Measurements from ENCODE around the gene S100B.
A peak's percentile ranks its signal among the peaks of the same experiment; 100 is the strongest.

S100B gene

DNA sequence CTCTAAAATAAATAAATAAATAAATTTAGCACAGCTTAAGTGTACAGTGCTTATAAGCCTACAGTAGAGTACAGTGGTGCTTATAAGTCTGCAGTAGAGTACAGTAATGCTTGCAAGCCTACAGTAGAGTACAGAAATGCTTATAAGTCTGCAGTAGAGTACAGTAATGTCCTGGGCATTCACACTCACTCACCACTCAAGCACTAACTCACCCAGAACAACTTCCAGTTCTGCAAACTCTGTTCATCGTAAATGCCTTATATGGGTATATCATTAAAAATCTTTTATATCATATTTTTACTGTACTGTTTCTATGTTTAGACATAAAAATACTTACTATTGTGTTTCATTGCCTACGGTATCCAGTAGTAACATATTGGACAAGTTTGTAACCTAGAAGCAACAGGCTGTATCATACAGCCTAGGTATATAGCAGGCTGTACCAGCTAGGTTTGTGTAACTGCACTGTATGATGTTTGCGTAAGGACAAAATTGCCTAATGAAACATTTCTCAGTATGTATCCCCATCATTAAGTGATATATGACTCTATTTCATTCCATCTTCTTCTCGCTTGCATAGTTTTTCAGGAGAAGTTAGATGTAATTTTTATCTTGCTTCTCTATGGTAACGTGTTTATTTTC, 14.0 kb upstream of the S100B start:
- no peaks in the 10 kb centered on the region for H3K9me3 ChIP-seq (ENCODE audit: control insufficient read depth in 1 of 2, low read length in 2 of 2)
- H3K36me3 ChIP-seq (ENCODE audit: control insufficient read depth in 1 of 2, insufficient read depth in 2 of 2, low read length in 2 of 2) = no peaks in the 10 kb centered on the region
- H3K4me1 ChIP-seq (ENCODE audit: control insufficient read depth in 1 of 2, insufficient read depth in 2 of 2, low read length in 2 of 2) = peaks cover 0 to 3% of the 10 kb centered on the region in 2 donors
- H3K27me3 ChIP-seq (ENCODE audit: control insufficient read depth in 1 of 2, insufficient read depth in 2 of 2, low read length in 2 of 2) = no peaks in the 10 kb centered on the region
- no peak overlapping the region for H3K9ac ChIP-seq (ENCODE audit: low read depth in 1 of 2, low read length in 2 of 2)
- H3K4me3 ChIP-seq (ENCODE audit: low read depth in 1 of 2, low read length in 2 of 2) = no peak overlapping the region
- H3K27ac ChIP-seq (ENCODE audit: low read depth, low read length) = no peak overlapping the region

DNA sequence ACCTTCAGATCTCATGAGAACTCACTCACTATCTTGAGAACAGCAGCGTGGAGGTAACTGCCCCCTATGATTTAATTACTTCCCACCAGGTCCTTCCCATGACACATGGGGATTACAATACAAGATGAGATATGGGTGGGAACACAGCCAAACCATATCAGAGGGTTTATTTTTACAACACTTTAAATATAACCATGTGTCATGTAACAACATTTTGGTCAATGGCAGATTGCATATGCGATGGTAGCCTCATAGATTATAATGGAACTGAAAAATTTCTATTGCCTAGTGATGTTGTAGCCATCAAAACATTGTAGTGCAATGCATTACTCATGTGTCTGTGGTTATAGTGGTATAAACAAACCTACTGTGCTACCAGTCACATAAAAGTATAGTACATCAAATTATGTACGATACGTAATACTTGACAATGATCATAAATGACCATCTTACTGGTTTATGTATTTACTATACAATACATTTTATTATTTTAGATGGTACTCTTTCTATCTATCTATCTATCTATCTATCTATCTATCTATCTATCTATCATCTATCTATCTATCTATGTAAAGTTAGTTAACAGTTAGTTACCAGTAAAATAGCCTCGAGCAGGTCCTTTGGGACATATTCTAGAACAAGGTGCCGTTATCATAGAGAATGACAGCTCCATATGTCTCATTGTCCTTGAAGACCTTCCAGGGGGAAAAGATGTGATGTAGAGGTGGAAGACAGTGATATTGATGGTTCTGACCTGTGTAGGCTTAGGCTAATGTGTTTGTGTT, 12.6 kb upstream of the S100B start:
- Histone ChIP-seq H3K9ac (ENCODE audit: low read depth in 1 of 2, low read length in 2 of 2) (no peak overlapping the region), H3K36me3 (ENCODE audit: control insufficient read depth in 1 of 2, insufficient read depth in 2 of 2, low read length in 2 of 2) (no peaks in the 10 kb centered on the region), H3K4me1 (ENCODE audit: control insufficient read depth in 1 of 2, insufficient read depth in 2 of 2, low read length in 2 of 2) (no peaks in the 10 kb centered on the region), H3K4me3 (ENCODE audit: low read depth in 1 of 2, low read length in 2 of 2) (no peak overlapping the region), H3K9me3 (ENCODE audit: control insufficient read depth in 1 of 2, low read length in 2 of 2) (no peaks in the 10 kb centered on the region), H3K27me3 (ENCODE audit: control insufficient read depth in 1 of 2, insufficient read depth in 2 of 2, low read length in 2 of 2) (no peaks in the 10 kb centered on the region), H3K27ac (ENCODE audit: low read depth, low read length) (no peak overlapping the region)

DNA sequence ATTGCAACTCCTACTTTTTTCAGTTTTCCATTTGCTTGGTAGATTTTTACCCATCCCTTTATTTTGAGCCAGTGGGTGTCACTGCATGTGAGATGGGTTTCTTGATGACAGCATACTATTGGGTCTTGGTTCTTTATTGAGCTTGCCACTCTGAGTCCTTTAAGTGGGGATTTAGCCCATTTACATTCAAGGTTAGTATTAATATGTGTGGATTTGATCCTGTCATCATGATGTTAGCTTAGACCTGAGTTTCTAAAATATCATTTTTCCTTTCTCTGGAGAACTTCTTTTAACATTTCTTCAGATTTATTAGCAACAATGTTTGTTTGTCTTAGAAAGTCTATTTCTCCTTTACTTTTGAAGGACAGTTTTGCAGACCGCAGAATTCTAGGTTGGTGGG, 11.8 kb upstream of the S100B start:
- H3K4me1 ChIP-seq (ENCODE audit: control insufficient read depth in 1 of 2, insufficient read depth in 2 of 2, low read length in 2 of 2) = no peaks in the 10 kb centered on the region
- H3K27ac ChIP-seq (ENCODE audit: low read depth, low read length) = no peak overlapping the region
- H3K4me3 ChIP-seq (ENCODE audit: low read depth in 1 of 2, low read length in 2 of 2) = no peak overlapping the region
- H3K36me3 ChIP-seq (ENCODE audit: control insufficient read depth in 1 of 2, insufficient read depth in 2 of 2, low read length in 2 of 2) = no peaks in the 10 kb centered on the region
- H3K27me3 ChIP-seq (ENCODE audit: control insufficient read depth in 1 of 2, insufficient read depth in 2 of 2, low read length in 2 of 2) = no peaks in the 10 kb centered on the region
- no peak overlapping the region for H3K9ac ChIP-seq (ENCODE audit: low read depth in 1 of 2, low read length in 2 of 2)
- H3K9me3 ChIP-seq (ENCODE audit: control insufficient read depth in 1 of 2, low read length in 2 of 2) = no peaks in the 10 kb centered on the region

DNA sequence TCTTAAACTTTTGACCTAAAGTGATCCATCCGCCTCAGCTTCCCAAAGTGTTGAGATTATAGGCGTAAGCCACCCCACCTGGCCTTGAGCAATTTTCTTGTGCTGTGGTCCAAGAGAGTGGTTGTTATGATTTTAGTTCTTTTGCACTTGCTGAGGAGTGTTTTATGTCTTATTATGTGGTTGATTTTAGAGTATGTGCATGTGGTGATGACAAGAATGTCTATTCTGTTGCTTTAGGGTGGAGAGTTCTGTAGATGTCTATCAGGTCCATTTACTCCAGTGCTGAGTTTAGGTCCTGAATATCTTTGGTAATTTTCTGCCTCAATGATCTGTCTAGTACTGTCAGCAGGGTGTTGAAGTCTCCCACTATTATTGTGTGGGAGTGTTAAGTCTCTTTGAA, 11.2 kb upstream of the S100B start:
- H3K9me3 ChIP-seq (ENCODE audit: control insufficient read depth in 1 of 2, low read length in 2 of 2) = no peaks in the 10 kb centered on the region
- H3K4me3 ChIP-seq (ENCODE audit: low read depth in 1 of 2, low read length in 2 of 2) = no peak overlapping the region
- no peaks in the 10 kb centered on the region for H3K36me3 ChIP-seq (ENCODE audit: control insufficient read depth in 1 of 2, insufficient read depth in 2 of 2, low read length in 2 of 2)
- H3K27ac ChIP-seq (ENCODE audit: low read depth, low read length) = no peak overlapping the region
- H3K27me3 ChIP-seq (ENCODE audit: control insufficient read depth in 1 of 2, insufficient read depth in 2 of 2, low read length in 2 of 2) = no peaks in the 10 kb centered on the region
- H3K4me1 ChIP-seq (ENCODE audit: control insufficient read depth in 1 of 2, insufficient read depth in 2 of 2, low read length in 2 of 2) = no peaks in the 10 kb centered on the region
- no peak overlapping the region for H3K9ac ChIP-seq (ENCODE audit: low read depth in 1 of 2, low read length in 2 of 2)

DNA sequence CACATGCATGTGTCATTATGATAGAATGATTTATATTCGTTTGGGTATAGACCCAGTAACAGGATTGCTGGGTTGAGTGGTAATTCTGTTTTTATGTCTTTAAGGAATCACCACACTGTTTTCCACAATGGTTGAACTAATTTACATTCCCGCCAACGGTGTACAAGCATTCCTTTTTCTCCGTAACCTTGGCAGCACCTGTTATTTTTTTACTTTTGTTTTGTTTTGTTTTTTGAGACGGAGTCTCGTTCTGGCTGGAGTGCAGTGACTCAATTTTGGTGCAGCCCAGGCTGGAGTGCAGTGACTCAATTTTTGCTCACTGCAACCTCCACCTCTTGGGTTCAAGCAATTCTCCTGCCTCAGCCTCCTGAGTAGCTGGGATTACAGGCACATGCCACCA, 8.5 kb upstream of the S100B start:
- no peaks in the 10 kb centered on the region for H3K27me3 ChIP-seq (ENCODE audit: control insufficient read depth in 1 of 2, insufficient read depth in 2 of 2, low read length in 2 of 2)
- no peak overlapping the region for H3K4me3 ChIP-seq (ENCODE audit: low read depth in 1 of 2, low read length in 2 of 2)
- H3K9me3 ChIP-seq (ENCODE audit: control insufficient read depth in 1 of 2, low read length in 2 of 2) = peaks cover 0 to 5% of the 10 kb centered on the region in 2 donors
- no peak overlapping the region for H3K9ac ChIP-seq (ENCODE audit: low read depth in 1 of 2, low read length in 2 of 2)
- H3K4me1 ChIP-seq (ENCODE audit: control insufficient read depth in 1 of 2, insufficient read depth in 2 of 2, low read length in 2 of 2) = no peaks in the 10 kb centered on the region
- H3K36me3 ChIP-seq (ENCODE audit: control insufficient read depth in 1 of 2, insufficient read depth in 2 of 2, low read length in 2 of 2) = no peaks in the 10 kb centered on the region
- no peak overlapping the region for H3K27ac ChIP-seq (ENCODE audit: low read depth, low read length)

DNA sequence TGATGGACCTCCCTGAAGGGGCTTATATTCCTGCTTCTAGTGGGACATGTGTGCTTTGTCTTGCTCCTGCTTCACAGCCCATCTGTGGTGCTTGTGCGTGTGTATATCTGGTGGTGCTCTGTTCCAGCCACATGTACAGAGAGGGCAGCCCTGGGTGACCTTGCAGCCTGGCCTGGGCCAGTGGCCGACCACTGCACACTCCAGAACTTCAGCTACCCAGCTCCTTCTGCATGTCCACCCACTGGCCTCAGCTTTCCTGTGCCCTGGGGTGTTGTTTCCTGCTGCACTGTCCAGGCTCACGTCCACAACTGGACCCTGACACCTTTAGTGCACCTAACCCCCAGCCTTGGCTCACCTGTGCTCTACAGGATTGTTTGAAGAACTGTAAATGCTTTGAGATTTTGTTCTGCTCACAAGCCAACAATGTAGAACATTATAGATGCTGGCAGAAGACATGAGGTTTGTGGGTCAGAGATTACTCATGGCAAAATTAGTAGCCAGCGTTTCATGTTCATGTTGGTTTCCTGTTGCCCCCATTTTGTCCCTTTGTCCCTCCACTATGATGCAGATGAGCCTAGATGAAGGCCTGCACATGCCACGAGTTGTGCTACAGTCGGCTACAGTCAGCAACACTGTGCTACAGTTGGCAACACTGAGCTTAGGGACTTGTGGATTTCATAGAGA, 5.3 kb upstream of the S100B start:
- Histone ChIP-seq H3K9me3 (ENCODE audit: control insufficient read depth in 1 of 2, low read length in 2 of 2) (peaks cover 0 to 5% of the 10 kb centered on the region in 2 donors), H3K27ac (ENCODE audit: low read depth, low read length) (no peak overlapping the region), H3K4me3 (ENCODE audit: low read depth in 1 of 2, low read length in 2 of 2) (no peak overlapping the region), H3K9ac (ENCODE audit: low read depth in 1 of 2, low read length in 2 of 2) (no peak overlapping the region), H3K4me1 (ENCODE audit: control insufficient read depth in 1 of 2, insufficient read depth in 2 of 2, low read length in 2 of 2) (peaks cover 7 to 14% of the 10 kb centered on the region in 2 donors), H3K27me3 (ENCODE audit: control insufficient read depth in 1 of 2, insufficient read depth in 2 of 2, low read length in 2 of 2) (no peaks in the 10 kb centered on the region), H3K36me3 (ENCODE audit: control insufficient read depth in 1 of 2, insufficient read depth in 2 of 2, low read length in 2 of 2) (no peaks in the 10 kb centered on the region)

DNA sequence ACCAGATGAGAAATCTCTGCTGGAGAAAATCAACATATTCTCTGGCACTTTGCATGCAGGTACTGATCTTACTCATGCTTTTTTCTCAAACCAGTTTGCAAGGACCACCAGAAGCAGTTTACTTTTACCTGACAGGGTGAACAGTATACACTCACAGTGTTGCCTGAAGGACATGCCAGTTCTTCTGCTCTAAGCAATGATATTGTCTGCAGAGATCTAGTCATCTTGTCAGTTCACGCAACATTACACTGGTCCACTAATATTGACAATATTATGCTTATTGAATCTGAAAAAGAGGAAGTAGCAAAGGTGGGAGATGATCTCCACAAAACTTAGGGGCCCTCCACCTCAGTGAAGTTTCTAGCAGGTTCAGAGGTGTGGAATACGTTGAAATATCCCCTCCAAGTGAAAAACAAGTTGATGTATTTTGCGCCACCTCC, 3.8 kb upstream of the S100B start:
- no peak overlapping the region for H3K9ac ChIP-seq (ENCODE audit: low read depth in 1 of 2, low read length in 2 of 2)
- H3K27ac ChIP-seq (ENCODE audit: low read depth, low read length) = no peak overlapping the region
- no peaks in the 10 kb centered on the region for H3K36me3 ChIP-seq (ENCODE audit: control insufficient read depth in 1 of 2, insufficient read depth in 2 of 2, low read length in 2 of 2)
- H3K4me3 ChIP-seq (ENCODE audit: low read depth in 1 of 2, low read length in 2 of 2) = no peak overlapping the region
- H3K27me3 ChIP-seq (ENCODE audit: control insufficient read depth in 1 of 2, insufficient read depth in 2 of 2, low read length in 2 of 2) = no peaks in the 10 kb centered on the region
- H3K9me3 ChIP-seq (ENCODE audit: control insufficient read depth in 1 of 2, low read length in 2 of 2) = peaks cover 0 to 5% of the 10 kb centered on the region in 2 donors
- peaks cover 7 to 15% of the 10 kb centered on the region in 2 donors for H3K4me1 ChIP-seq (ENCODE audit: control insufficient read depth in 1 of 2, insufficient read depth in 2 of 2, low read length in 2 of 2)

DNA sequence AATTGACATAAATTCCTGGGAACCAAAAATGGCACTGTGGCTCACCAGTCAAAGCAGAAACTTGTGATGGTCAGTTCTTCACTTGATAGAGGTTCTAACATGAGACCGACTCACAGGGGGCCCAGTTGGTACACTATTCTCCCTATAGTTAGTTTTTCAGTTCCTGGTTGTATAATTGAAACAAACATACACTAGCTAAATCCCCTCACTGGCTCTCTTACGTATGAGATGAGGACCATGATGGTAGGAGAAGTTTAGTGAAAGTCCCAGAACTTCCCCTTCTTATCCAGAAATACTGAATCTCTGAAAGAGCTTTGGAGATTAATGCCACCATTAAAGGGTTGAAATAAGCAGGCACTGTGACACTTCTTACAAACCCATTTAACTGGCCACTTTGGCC, 2.8 kb upstream of the S100B start:
- Histone ChIP-seq H3K4me1 (ENCODE audit: control insufficient read depth in 1 of 2, insufficient read depth in 2 of 2, low read length in 2 of 2) (peaks cover 7 to 15% of the 10 kb centered on the region in 2 donors), H3K36me3 (ENCODE audit: control insufficient read depth in 1 of 2, insufficient read depth in 2 of 2, low read length in 2 of 2) (no peaks in the 10 kb centered on the region), H3K4me3 (ENCODE audit: low read depth in 1 of 2, low read length in 2 of 2) (no peak overlapping the region), H3K9me3 (ENCODE audit: control insufficient read depth in 1 of 2, low read length in 2 of 2) (peaks cover 0 to 5% of the 10 kb centered on the region in 2 donors), H3K9ac (ENCODE audit: low read depth in 1 of 2, low read length in 2 of 2) (no peak overlapping the region), H3K27me3 (ENCODE audit: control insufficient read depth in 1 of 2, insufficient read depth in 2 of 2, low read length in 2 of 2) (no peaks in the 10 kb centered on the region), H3K27ac (ENCODE audit: low read depth, low read length) (no peak overlapping the region)

DNA sequence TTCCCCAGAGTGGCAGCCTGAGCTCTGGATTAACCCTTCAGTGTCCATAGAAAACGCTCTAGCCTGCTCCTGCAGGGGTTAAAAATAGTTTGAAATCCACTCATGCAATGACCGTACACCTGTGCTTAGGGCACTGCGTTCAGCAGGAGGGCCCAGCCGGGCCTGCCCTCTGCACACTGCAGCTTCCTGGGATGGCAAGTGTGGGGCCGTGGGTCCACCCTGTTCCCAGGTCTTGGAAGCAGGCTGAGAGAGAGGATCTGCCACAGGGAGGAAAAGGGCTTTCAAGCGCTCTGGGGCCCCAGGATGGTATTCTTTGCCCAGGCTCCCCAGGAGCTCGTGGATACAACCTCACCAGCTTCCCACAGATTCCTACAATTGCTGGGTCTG, 1.5 kb upstream of the S100B start:
- Histone ChIP-seq H3K27ac (ENCODE audit: low read depth, low read length) (peak overlapping the region; percentile 2), H3K4me3 (ENCODE audit: low read depth in 1 of 2, low read length in 2 of 2) (no peak overlapping the region), H3K27me3 (ENCODE audit: control insufficient read depth in 1 of 2, insufficient read depth in 2 of 2, low read length in 2 of 2) (no peaks in the 10 kb centered on the region), H3K9me3 (ENCODE audit: control insufficient read depth in 1 of 2, low read length in 2 of 2) (peaks cover 0 to 5% of the 10 kb centered on the region in 2 donors), H3K4me1 (ENCODE audit: control insufficient read depth in 1 of 2, insufficient read depth in 2 of 2, low read length in 2 of 2) (peaks cover 7 to 15% of the 10 kb centered on the region in 2 donors), H3K9ac (ENCODE audit: low read depth in 1 of 2, low read length in 2 of 2) (no peak overlapping the region), H3K36me3 (ENCODE audit: control insufficient read depth in 1 of 2, insufficient read depth in 2 of 2, low read length in 2 of 2) (no peaks in the 10 kb centered on the region)

DNA sequence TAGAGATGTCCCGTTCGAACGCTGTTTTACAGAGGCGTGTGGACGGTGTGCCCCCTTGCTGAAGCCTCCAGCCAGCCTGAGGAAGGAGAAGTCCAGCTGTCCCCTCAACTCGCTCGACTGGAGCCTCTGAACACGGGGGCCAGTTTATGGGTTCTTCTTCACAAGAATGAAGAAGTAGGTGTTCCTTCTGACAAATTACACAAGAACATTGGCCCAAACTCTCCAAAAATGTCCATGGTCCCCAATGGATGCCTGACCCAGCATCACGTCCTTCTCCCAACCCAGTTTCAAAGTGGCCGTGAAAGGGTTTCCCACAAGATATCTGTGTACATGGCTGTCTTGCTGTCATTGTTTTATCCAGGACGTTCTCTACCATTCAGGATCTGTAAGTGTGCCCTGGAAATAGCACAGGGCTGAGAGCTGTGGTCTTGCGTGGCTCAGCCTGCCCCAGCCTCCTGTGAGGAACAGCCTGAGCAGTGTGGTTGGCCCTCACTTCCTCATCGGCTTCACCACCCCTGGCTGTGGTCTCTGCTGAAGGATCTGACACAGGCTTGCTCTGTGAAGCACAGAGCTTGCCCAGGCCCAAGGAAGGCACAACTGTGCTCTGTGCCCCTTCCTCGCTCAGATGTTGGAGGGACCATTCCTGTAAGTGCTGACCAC, 1.0 kb upstream of the S100B start:
- H3K4me3 ChIP-seq (ENCODE audit: low read depth in 1 of 2, low read length in 2 of 2) = no peak overlapping the region
- H3K36me3 ChIP-seq (ENCODE audit: control insufficient read depth in 1 of 2, insufficient read depth in 2 of 2, low read length in 2 of 2) = no peaks in the 10 kb centered on the region
- no peak overlapping the region for H3K9ac ChIP-seq (ENCODE audit: low read depth in 1 of 2, low read length in 2 of 2)
- H3K9me3 ChIP-seq (ENCODE audit: control insufficient read depth in 1 of 2, low read length in 2 of 2) = peaks cover 0 to 5% of the 10 kb centered on the region in 2 donors
- no peaks in the 10 kb centered on the region for H3K27me3 ChIP-seq (ENCODE audit: control insufficient read depth in 1 of 2, insufficient read depth in 2 of 2, low read length in 2 of 2)
- H3K4me1 ChIP-seq (ENCODE audit: control insufficient read depth in 1 of 2, insufficient read depth in 2 of 2, low read length in 2 of 2) = peaks cover 7 to 15% of the 10 kb centered on the region in 2 donors
- H3K27ac ChIP-seq (ENCODE audit: low read depth, low read length) = peak overlapping the region; percentile 2

Measured in duodenal mucosa (tissue), 2 donors.